AG04449 (cell line): ENCODE data around the gene TMEM190.

Source experiments
- CTCF ChIA-PET: fragments of 350-600 bp; formaldehyde crosslinking; extraction: SDS; loops from one replicate; lab custom pipeline; 2021; ENCODE audit warnings: antibody characterized with exemption; lab: Yijun Ruan, JAX
- POLR2A ChIA-PET: fragments of 400-600, 350-600 bp; formaldehyde crosslinking; extraction: SDS; loops from one replicate; lab custom pipeline; 2020; ENCODE audit warnings: antibody characterized with exemption, inconsistent platforms; lab: Yijun Ruan, JAX
- DNase-seq: peaks from one replicate; pipeline ENCODE4 v3.0.0-alpha.2; 2010; ENCODE audit warnings: low read depth, low spot score
- H3K4me3 ChIP-seq: 2 replicates; pipeline ENCODE4 v1.5.1; 2011; ENCODE audit warnings: low read depth, mild to moderate bottlenecking, control low read depth, low read length
- CTCF ChIP-seq: IDR thresholded peaks from one replicate; pipeline ENCODE4 v1.5.1; 2011; ENCODE audit warnings: mild to moderate bottlenecking, moderate library complexity, low read length, control low read depth, inconsistent platforms; ENCODE audit not compliant: insufficient read depth; ENCODE audit errors: missing control alignments

TMEM190 gene

GRCh38 chr19:55354698-55355212, 21.9 kb upstream of the TMEM190 start, which contains the start of gene COX6B2:
Gene COX6B2, minus strand, starts transcription at chr19:55354719. Its CDS starts 198 bp downstream, at chr19:55354521.
- POLR2A ChIA-PET: no interaction called here
- DNase-seq: no peak
- peak within 1 kb of the TSS; percentile 59 for H3K4me3 ChIP-seq
- TF ChIP-seq CTCF: no peak
- CTCF ChIA-PET: interaction anchor here (1.0 to 1.8 kb wide), 2 partner anchors 63 to 113 kb away, joined by 3 to 7 read pairs; no protein-coding TSS in a partner anchor

- ChIA-PET POLR2A (no interaction called here), CTCF (interaction anchor here (1.0 to 1.8 kb wide), 2 partner anchors 64 to 112 kb away, joined by 3 to 7 read pairs; no protein-coding TSS in a partner anchor)
- TF ChIP-seq CTCF: no peak
- no peak overlapping the region for H3K4me3 ChIP-seq
- DNase-seq: no peak
Measured at GRCh38 chr19:55355213-55355821, 21.3 kb upstream of the TMEM190 start.

- POLR2A ChIA-PET: interaction anchor here (1.6 kb wide), 1 partner anchor 12 kb away, joined by 3 read pairs; the partner anchor contains the start of gene IL11
Measured at GRCh38 chr19:55358493-55358892, 18.1 kb upstream of the TMEM190 start.

GRCh38 chr19:55358943-55359908, 17.4 kb upstream of the TMEM190 start:
- POLR2A ChIA-PET: interaction anchor here (0.8 to 1.6 kb wide), 2 partner anchors 11 to 20 kb away, joined by 3 read pairs; partner anchors contain the start of genes IL11 and KMT5C
- no peak overlapping the region for H3K4me3 ChIP-seq
- no peak for TF ChIP-seq CTCF
- no peak for DNase-seq
- CTCF ChIA-PET: interaction anchor here (0.6 kb wide), 1 partner anchor 57 kb away, joined by 3 read pairs; no protein-coding TSS in a partner anchor

More at GRCh38 chr19:55358493-55358892, 18.1 kb upstream of the TMEM190 start:
- no peak for DNase-seq
- H3K4me3 ChIP-seq: no peak overlapping the region
- TF ChIP-seq CTCF: no peak
- CTCF ChIA-PET: interaction anchor here (0.6 kb wide), 1 partner anchor 56 kb away, joined by 3 read pairs; no protein-coding TSS in a partner anchor

- no peak overlapping the region for H3K4me3 ChIP-seq
- POLR2A ChIA-PET: no interaction called here
- DNase-seq: no peak
- CTCF ChIA-PET: interaction anchor here (1.1 kb wide), 2 partner anchors 58 to 59 kb away, joined by 4 read pairs; no protein-coding TSS in a partner anchor
- no peak for TF ChIP-seq CTCF
Measured at GRCh38 chr19:55360902-55361301, 15.7 kb upstream of the TMEM190 start.
